ENCODE results near the gene DPP3.

DNA sequence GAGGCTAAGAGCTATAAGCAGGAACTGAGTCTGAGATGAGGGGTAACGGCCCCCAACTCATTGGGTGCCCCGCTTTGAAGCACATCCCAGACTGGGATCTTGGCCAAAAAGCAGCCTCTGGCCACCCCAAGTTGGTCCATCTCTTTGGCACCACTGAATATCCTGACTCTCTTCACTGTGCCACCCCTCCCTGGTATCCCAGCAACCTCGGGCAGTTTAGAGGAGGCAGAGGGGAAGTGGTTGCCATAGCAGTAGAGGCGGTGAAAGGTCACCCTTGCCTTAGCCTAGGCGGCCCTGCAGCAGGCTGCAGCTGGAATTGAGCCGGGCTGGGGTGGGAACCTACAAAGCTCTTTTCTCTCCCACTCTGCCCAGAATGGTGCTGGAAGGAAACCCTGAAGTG is 12.5 kb upstream of the DPP3 start:
- TF ChIP-seq EP300 (IDR thresholded peaks at IDR 0.05) (no peak), MYC (IDR thresholded peaks at IDR 0.05; ENCODE audit: borderline replicate concordance, low read length) (no peak), KDM5A (IDR thresholded peaks at IDR 0.05) (no peak), POLR2A (IDR thresholded peaks at IDR 0.05; ENCODE audit: low read length) (no peak), RNF2 (IDR thresholded peaks at IDR 0.05; ENCODE audit: borderline replicate concordance, low read depth) (no peak), KDM1A (IDR thresholded peaks at IDR 0.05; ENCODE audit: low read depth) (no peak), MAX (IDR thresholded peaks at IDR 0.05) (no peak)
- TF ChIP-seq, protein P1, sequence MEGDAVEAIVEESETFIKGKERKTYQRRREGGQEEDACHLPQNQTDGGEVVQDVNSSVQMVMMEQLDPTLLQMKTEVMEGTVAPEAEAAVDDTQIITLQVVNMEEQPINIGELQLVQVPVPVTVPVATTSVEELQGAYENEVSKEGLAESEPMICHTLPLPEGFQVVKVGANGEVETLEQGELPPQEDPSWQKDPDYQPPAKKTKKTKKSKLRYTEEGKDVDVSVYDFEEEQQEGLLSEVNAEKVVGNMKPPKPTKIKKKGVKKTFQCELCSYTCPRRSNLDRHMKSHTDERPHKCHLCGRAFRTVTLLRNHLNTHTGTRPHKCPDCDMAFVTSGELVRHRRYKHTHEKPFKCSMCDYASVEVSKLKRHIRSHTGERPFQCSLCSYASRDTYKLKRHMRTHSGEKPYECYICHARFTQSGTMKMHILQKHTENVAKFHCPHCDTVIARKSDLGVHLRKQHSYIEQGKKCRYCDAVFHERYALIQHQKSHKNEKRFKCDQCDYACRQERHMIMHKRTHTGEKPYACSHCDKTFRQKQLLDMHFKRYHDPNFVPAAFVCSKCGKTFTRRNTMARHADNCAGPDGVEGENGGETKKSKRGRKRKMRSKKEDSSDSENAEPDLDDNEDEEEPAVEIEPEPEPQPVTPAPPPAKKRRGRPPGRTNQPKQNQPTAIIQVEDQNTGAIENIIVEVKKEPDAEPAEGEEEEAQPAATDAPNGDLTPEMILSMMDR (IDR thresholded peaks at IDR 0.05) = no peak
- TF ChIP-seq, protein P2, sequence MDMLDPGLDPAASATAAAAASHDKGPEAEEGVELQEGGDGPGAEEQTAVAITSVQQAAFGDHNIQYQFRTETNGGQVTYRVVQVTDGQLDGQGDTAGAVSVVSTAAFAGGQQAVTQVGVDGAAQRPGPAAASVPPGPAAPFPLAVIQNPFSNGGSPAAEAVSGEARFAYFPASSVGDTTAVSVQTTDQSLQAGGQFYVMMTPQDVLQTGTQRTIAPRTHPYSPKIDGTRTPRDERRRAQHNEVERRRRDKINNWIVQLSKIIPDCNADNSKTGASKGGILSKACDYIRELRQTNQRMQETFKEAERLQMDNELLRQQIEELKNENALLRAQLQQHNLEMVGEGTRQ (IDR thresholded peaks at IDR 0.05) = no peak

Measured in A549 (cell line).